Measurements from ENCODE around the gene MYLK3. TPM values are rescaled to one million over a fixed set of nuclear protein-coding genes. Genes with fewer than 3 reads are reported as not detected.
A peak's percentile ranks its signal among the peaks of the same experiment; 100 is the strongest.

Gene MYLK3
- total and polyA plus RNA-seq, 7 donors, result 1.4 to 41.1 (median 13.2) TPM

DNA sequence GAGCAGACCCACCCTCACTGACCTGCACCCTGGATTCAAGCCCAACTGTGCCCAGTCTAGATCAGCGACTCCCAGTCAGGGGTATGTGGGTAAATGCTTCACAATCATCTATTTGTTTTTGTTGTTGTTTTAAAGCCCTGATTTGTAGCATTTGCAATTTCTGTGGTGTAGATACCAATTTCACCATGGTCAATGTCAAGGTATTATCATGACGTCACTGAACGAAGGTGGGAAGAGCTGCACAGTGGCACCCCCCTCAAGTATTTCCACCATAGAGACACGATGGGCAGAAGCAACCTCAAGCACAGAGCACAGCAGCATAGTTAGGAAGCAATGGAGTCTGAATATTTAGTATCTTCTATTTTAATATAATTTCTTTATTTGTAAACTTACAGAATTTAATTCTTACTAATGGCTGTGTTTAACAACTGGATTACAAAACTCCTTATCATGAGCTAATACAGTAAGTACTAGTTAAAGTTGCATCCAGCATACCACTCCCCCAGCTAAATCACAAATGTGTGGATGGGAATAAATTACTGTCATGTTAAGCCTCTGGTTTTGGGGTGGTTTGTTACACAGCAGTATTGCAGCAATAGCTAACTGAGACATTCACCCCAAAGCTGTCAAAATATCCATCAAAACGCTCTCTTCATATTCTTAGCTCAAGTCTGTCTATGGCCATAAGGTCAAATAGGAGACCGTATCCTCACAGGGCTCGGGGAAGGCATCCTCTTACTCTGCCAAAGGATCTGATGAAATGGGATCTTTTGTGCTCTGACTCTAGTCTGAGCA lies 33.1 kb downstream of the MYLK3 start:
- Histone ChIP-seq H3K4me3 (no peak overlapping the region), H3K36me3 (ENCODE audit: insufficient read depth in 1 of 2, low read depth in 1 of 2) (no peaks in the 10 kb centered on the region), H3K27me3 (ENCODE audit: insufficient read depth in 3 of 3, low read length in 2 of 3) (no peaks in the 10 kb centered on the region), H3K27ac (peak overlapping the region; percentile 39), H3K9me3 (no peaks in the 10 kb centered on the region), H3K4me1 (peaks cover 27% of the 10 kb centered on the region)
- ATAC-seq (no peak), DNase-seq (no peak)
- intact Hi-C loops (cut with DNase I), result loop anchor here in 1 of 2 donors (5.0 kb wide), 1 partner anchor 87 kb away; no protein-coding TSS in a partner anchor
- TF ChIP-seq, protein P1, sequence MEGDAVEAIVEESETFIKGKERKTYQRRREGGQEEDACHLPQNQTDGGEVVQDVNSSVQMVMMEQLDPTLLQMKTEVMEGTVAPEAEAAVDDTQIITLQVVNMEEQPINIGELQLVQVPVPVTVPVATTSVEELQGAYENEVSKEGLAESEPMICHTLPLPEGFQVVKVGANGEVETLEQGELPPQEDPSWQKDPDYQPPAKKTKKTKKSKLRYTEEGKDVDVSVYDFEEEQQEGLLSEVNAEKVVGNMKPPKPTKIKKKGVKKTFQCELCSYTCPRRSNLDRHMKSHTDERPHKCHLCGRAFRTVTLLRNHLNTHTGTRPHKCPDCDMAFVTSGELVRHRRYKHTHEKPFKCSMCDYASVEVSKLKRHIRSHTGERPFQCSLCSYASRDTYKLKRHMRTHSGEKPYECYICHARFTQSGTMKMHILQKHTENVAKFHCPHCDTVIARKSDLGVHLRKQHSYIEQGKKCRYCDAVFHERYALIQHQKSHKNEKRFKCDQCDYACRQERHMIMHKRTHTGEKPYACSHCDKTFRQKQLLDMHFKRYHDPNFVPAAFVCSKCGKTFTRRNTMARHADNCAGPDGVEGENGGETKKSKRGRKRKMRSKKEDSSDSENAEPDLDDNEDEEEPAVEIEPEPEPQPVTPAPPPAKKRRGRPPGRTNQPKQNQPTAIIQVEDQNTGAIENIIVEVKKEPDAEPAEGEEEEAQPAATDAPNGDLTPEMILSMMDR (IDR thresholded peaks at IDR 0.05), result no peak
- 57 to 78% (median 63%) methylated on average over 7 of the region's 7 CpGs for WGBS, 3 donors

- 29 to 61% (median 34%) methylated on average over 3 of the region's 3 CpGs for WGBS, 3 donors
- H3K9me3 ChIP-seq, result no peaks in the 10 kb centered on the region
- TF ChIP-seq, protein P1 (IDR thresholded peaks at IDR 0.05), result no peak
- peaks cover 31% of the 10 kb centered on the region for H3K4me1 ChIP-seq
- H3K36me3 ChIP-seq (ENCODE audit: insufficient read depth in 1 of 2, low read depth in 1 of 2), result peaks cover 0 to 13% of the 10 kb centered on the region in 2 donors
- DNase-seq, result no peak
- intact Hi-C loops (cut with DNase I), result loop anchor here in 1 of 2 donors (5.0 kb wide), 1 partner anchor 89 kb away; no protein-coding TSS in a partner anchor
- ATAC-seq, result no peak
- no peak overlapping the region for H3K27ac ChIP-seq
- no peaks in the 10 kb centered on the region for H3K27me3 ChIP-seq (ENCODE audit: insufficient read depth in 3 of 3, low read length in 2 of 3)
- H3K4me3 ChIP-seq, result no peak overlapping the region
Measured at GRCh38 chr16:46713634-46714033, 34.5 kb downstream of the MYLK3 start.

- 71 to 79% (median 74%) methylated on average over 3 of the region's 3 CpGs for WGBS, 3 donors
- peak overlapping the region; percentile 72 for H3K27ac ChIP-seq
- peaks cover 0 to 16% of the 10 kb centered on the region in 2 donors for H3K36me3 ChIP-seq (ENCODE audit: insufficient read depth in 1 of 2, low read depth in 1 of 2)
- no peak for ATAC-seq
- H3K9me3 ChIP-seq, result no peaks in the 10 kb centered on the region
- DNase-seq, result no peak
- intact Hi-C loops (cut with DNase I), result loop anchor here in 1 of 2 donors (5.0 kb wide), 1 partner anchor 89 kb away; no protein-coding TSS in a partner anchor
- peaks cover 31% of the 10 kb centered on the region for H3K4me1 ChIP-seq
- H3K27me3 ChIP-seq (ENCODE audit: insufficient read depth in 3 of 3, low read length in 2 of 3), result no peaks in the 10 kb centered on the region
- TF ChIP-seq, protein P1 (IDR thresholded peaks at IDR 0.05), result no peak
- H3K4me3 ChIP-seq, result no peak overlapping the region
Measured at GRCh38 chr16:46712911-46713310, 35.2 kb downstream of the MYLK3 start.

GRCh38 chr16:46711106-46712058 lies 36.8 kb downstream of the MYLK3 start:
- H3K27ac ChIP-seq, result peak overlapping the region; percentile 72
- intact Hi-C loops (cut with DNase I), result loop anchor here in 1 of 2 donors (5.0 kb wide), 1 partner anchor 91 kb away; no protein-coding TSS in a partner anchor
- no peaks in the 10 kb centered on the region for H3K9me3 ChIP-seq
- ATAC-seq (peak; percentile 77 to 92 (median 86)), DNase-seq (peak; percentile 65 to 80)
- peaks cover 24% of the 10 kb centered on the region for H3K4me1 ChIP-seq
- H3K4me3 ChIP-seq, result no peak overlapping the region
- 36 to 50% (median 46%) methylated on average over 10 of the region's 10 CpGs for WGBS, 3 donors
- TF ChIP-seq, protein P1 (IDR thresholded peaks at IDR 0.05), result no peak
- H3K27me3 ChIP-seq (ENCODE audit: insufficient read depth in 3 of 3, low read length in 2 of 3), result no peaks in the 10 kb centered on the region
- peaks cover 0 to 26% of the 10 kb centered on the region in 2 donors for H3K36me3 ChIP-seq (ENCODE audit: insufficient read depth in 1 of 2, low read depth in 1 of 2)
